ENCODE data around the gene OPCML. TPM values are rescaled to one million over a fixed set of nuclear protein-coding genes. Genes with fewer than 3 reads are reported as not detected.
A peak's percentile ranks its signal among the peaks of the same experiment; 100 is the strongest.

OPCML gene
- total and polyA plus RNA-seq, 2 experiments from 2014 or later = 1.2 to 4.4 TPM

- TF ChIP-seq POLR2AphosphoS5 (IDR thresholded peaks at IDR 0.05; ENCODE audit: low read depth) (no peak), CTCF (conservative IDR thresholded peaks at IDR 0.05; ENCODE audit: low read depth in 2 of 2) (no peak), STAT1 (IDR thresholded peaks at IDR 0.05; ENCODE audit: unreplicated experiment) (no peak), ZNF114 (CRISPR knock-in tag; IDR thresholded peaks at IDR 0.05) (no peak), EZH2phosphoT487 (IDR thresholded peaks at IDR 0.05; ENCODE audit: unreplicated experiment) (no peak), ETS1 (IDR thresholded peaks at IDR 0.05) (no peak), NANOG (IDR thresholded peaks at IDR 0.05; ENCODE audit: borderline replicate concordance) (no peak), EZH2 (IDR thresholded peaks at IDR 0.05; ENCODE audit: low read depth, unreplicated experiment) (no peak)
Observed at GRCh38 chr11:133506551-133507094, 25.7 kb downstream of the OPCML start (continued).

- Mint-ChIP-seq H3K27ac (no peak overlapping the region), H3K4me1 (peaks cover 50% of the 10 kb centered on the region), H3K36me3 (ENCODE audit: low read depth) (peaks cover 4% of the 10 kb centered on the region; the same call in 1 of the 3 replicates), H3K4me3 (no peak overlapping the region), H3K9me3 (no peaks in the 10 kb centered on the region), H3K27me3 (ENCODE audit: insufficient read depth, low read depth, poor library complexity) (peaks cover 8% of the 10 kb centered on the region)
- H3K27ac ChIP-seq (ENCODE audit: low read depth) = no peak overlapping the region
- H3K9me2 ChIP-seq (ENCODE audit: insufficient read depth) = peaks cover 7% of the 10 kb centered on the region; the same call in 1 of the 2 replicates
- ATAC-seq (no peak), DNase-seq (ENCODE audit: low spot score) (no peak)
- no peak overlapping the region for H2AFZ ChIP-seq
- H3F3A ChIP-seq (replicated peaks; ENCODE audit: low read depth) = 0 out of 2 replicates have a peak, but pooled peaks cover 3% of the 10 kb centered on the region
- peak overlapping the region; percentile 56 for H3K4me2 ChIP-seq
- no peak overlapping the region for H3K4me3 ChIP-seq
- H3K36me3 ChIP-seq (ENCODE audit: insufficient read depth) = no peaks in the 10 kb centered on the region
- peaks cover 23% of the 10 kb centered on the region for H3K79me2 ChIP-seq (replicated peaks; ENCODE audit: insufficient read depth)
- H3K27me3 ChIP-seq (ENCODE audit: insufficient read depth) = no peaks in the 10 kb centered on the region
- no peaks in the 10 kb centered on the region for H4K20me1 ChIP-seq (replicated peaks; ENCODE audit: insufficient read depth)
- peaks cover 51% of the 10 kb centered on the region for H3K4me1 ChIP-seq (ENCODE audit: insufficient read depth)
- no peak for TF ChIP-seq ZNF331 (CRISPR knock-in tag; IDR thresholded peaks at IDR 0.05; ENCODE audit: low read depth)
- TF ChIP-seq JUNB (IDR thresholded peaks at IDR 0.05; ENCODE audit: unreplicated experiment) = no peak
- TF ChIP-seq CREB1 (CRISPR knock-in tag; IDR thresholded peaks at IDR 0.05; ENCODE audit: low read depth) = no peak
- TF ChIP-seq NANOG (IDR thresholded peaks at IDR 0.05; ENCODE audit: borderline replicate concordance) = no peak
- no peak for TF ChIP-seq ETS1 (IDR thresholded peaks at IDR 0.05)
- no peak for TF ChIP-seq POLR2AphosphoS5 (IDR thresholded peaks at IDR 0.05; ENCODE audit: low read depth)
- TF ChIP-seq EZH2 (IDR thresholded peaks at IDR 0.05; ENCODE audit: low read depth, unreplicated experiment) = no peak
- TF ChIP-seq STAT1 (IDR thresholded peaks at IDR 0.05; ENCODE audit: unreplicated experiment) = no peak
- no peak for TF ChIP-seq ZNF114 (CRISPR knock-in tag; IDR thresholded peaks at IDR 0.05)
- no peak for TF ChIP-seq CTCF (conservative IDR thresholded peaks at IDR 0.05; ENCODE audit: low read depth in 2 of 2)
Observed at GRCh38 chr11:133506023-133506422, 26.3 kb downstream of the OPCML start.

Measured in GM23338 (cell line).